BJ (cell line): Measurements from ENCODE around the gene GATA5. TPM values are rescaled to one million over a fixed set of nuclear protein-coding genes. Genes with fewer than 3 reads are reported as not detected.

Experiments used
- CTCF ChIA-PET: fragments of 350-600 bp; formaldehyde crosslinking; extraction: SDS; loops from one replicate; lab custom pipeline; 2021; ENCODE audit warnings: antibody characterized with exemption, inconsistent platforms; lab: Yijun Ruan, JAX
- POLR2A ChIA-PET: fragments of 300-600 bp; sonication (Branson Sonifier 250); formaldehyde crosslinking; extraction: SDS; loops from one replicate; lab custom pipeline; 2021; ENCODE audit warnings: antibody characterized with exemption; lab: Charles Lee
- DNase-seq: peaks from one replicate; pipeline ENCODE4 v3.0.0-alpha.2; 2011; ENCODE audit warnings: low read depth
- H3K27me3 ChIP-seq: 2 replicates; pipeline ENCODE4 v1.6.0; 2011; ENCODE audit warnings: low read length; ENCODE audit not compliant: control insufficient read depth, insufficient read depth
- H3K36me3 ChIP-seq: 2 replicates; pipeline ENCODE4 v1.5.1; 2011; ENCODE audit warnings: low read length; ENCODE audit not compliant: control insufficient read depth, insufficient read depth
- H3K4me3 ChIP-seq: 2 replicates; pipeline ENCODE4 v1.5.1; 2011; ENCODE audit warnings: low read depth, mild to moderate bottlenecking, control low read depth, low read length
- polyA plus RNA-seq: library from polyadenylated mRNA; depleted of rRNA; stranded (reverse); fragments of >200 nt; gene quantifications from 2 replicates; pipeline ENCODE4 v1.2.3, GENCODE V29; 2011
- TF ChIP-seq, protein P1 (sequence below): IDR thresholded peaks from 2 replicates; pipeline ENCODE4 v1.5.1; 2011; ENCODE audit warnings: low read depth, mild to moderate bottlenecking, control low read depth, inconsistent platforms, low read length, moderate library complexity; ENCODE audit not compliant: insufficient read depth

Gene GATA5
- polyA plus RNA-seq, 1 experiment: not detected

DNA sequence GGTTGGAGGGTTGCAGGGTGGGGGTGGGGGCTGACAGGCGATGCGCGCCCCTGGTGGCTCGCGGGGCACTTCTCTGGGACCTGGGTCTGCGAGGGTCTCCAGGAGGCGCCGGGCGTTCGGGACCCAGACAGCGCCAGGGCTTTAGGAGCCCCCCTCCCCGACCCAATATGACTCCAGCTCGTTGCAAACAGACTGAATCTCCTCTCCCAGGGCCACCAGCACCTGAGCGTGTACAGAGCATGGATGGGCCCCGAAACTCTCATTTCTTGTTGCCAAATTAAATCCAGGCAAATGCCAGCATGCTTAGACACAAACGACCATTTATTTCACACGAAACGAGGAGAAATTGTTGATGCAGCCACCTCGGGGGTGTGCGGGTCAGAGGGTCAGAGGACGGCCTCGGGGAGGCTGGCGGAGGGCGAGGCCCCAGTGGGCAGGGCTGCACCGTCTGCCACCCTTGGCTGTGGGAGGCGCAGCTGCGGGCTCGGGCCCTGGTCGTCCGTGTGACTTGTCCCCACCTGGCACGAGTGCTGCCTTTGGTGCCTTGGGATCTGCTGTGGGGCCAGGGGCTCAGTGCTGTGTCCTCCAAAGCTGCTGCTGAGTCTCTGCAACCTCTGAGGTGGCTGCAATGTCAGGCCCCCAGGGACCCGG lies 20.9 kb upstream of the GATA5 start:
- no peaks in the 10 kb centered on the region for H3K27me3 ChIP-seq
- no peak for DNase-seq
- POLR2A ChIA-PET: interaction anchor here (0.5 kb wide), 1 partner anchor 298 kb away, joined by 4 read pairs; no protein-coding TSS in a partner anchor
- CTCF ChIA-PET: interaction anchor here (1.1 to 1.8 kb wide), 4 partner anchors 14 to 126 kb away, joined by 3 to 7 read pairs (median 6); no protein-coding TSS in a partner anchor
- H3K36me3 ChIP-seq: no peaks in the 10 kb centered on the region
- H3K4me3 ChIP-seq: no peak overlapping the region
- TF ChIP-seq, protein P1, sequence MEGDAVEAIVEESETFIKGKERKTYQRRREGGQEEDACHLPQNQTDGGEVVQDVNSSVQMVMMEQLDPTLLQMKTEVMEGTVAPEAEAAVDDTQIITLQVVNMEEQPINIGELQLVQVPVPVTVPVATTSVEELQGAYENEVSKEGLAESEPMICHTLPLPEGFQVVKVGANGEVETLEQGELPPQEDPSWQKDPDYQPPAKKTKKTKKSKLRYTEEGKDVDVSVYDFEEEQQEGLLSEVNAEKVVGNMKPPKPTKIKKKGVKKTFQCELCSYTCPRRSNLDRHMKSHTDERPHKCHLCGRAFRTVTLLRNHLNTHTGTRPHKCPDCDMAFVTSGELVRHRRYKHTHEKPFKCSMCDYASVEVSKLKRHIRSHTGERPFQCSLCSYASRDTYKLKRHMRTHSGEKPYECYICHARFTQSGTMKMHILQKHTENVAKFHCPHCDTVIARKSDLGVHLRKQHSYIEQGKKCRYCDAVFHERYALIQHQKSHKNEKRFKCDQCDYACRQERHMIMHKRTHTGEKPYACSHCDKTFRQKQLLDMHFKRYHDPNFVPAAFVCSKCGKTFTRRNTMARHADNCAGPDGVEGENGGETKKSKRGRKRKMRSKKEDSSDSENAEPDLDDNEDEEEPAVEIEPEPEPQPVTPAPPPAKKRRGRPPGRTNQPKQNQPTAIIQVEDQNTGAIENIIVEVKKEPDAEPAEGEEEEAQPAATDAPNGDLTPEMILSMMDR: peak; percentile 62

DNA sequence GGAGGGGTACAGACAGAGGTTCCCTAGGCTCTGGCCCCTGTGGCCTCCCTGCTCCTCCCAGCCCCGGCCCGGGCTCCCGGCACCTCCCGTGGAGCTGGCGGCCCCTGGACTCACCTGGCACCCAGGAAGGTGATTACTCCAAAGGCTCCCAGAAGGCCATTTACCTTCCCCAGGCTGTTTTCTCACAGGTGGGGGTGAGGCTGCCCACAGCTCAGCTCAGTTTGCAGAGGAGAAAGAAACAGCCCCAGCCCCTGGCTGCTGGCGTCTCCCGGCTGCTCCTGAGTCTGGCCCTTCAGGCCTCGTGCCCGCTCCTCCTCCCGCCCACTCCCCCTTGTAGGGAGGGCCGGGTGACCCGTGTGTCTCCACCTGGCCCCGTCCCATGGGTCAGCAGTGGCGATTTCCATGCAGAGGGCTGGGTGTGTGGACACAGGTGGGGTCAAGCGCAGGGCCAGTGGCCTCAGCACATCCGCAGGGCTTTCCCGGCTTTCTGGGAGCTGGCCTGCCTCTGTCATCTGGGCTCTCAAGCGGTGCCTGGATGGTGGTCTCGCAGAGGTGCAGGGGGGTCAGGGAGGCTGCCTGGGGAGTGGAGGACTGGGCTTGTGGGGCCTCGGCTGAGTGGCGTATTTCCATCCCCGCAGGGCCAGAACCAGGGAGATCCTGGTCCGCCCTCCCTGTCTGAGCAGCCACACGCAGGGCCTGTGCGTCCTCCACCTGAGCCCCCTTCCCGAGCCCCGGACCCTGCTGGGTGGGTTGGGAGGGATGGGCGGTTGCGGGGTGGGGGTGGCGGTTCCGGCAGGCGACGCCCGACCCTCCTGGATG lies 20.2 kb upstream of the GATA5 start:
- Histone ChIP-seq H3K27me3 (no peaks in the 10 kb centered on the region), H3K36me3 (no peaks in the 10 kb centered on the region), H3K4me3 (no peak overlapping the region)
- ChIA-PET POLR2A (interaction anchor here (0.5 kb wide), 1 partner anchor 298 kb away, joined by 4 read pairs; no protein-coding TSS in a partner anchor), CTCF (interaction anchor here (0.6 to 1.8 kb wide), 7 partner anchors 10 to 127 kb away, joined by 3 to 7 read pairs (median 4); no protein-coding TSS in a partner anchor)
- no peak for DNase-seq
- TF ChIP-seq, protein P1: no peak

DNA sequence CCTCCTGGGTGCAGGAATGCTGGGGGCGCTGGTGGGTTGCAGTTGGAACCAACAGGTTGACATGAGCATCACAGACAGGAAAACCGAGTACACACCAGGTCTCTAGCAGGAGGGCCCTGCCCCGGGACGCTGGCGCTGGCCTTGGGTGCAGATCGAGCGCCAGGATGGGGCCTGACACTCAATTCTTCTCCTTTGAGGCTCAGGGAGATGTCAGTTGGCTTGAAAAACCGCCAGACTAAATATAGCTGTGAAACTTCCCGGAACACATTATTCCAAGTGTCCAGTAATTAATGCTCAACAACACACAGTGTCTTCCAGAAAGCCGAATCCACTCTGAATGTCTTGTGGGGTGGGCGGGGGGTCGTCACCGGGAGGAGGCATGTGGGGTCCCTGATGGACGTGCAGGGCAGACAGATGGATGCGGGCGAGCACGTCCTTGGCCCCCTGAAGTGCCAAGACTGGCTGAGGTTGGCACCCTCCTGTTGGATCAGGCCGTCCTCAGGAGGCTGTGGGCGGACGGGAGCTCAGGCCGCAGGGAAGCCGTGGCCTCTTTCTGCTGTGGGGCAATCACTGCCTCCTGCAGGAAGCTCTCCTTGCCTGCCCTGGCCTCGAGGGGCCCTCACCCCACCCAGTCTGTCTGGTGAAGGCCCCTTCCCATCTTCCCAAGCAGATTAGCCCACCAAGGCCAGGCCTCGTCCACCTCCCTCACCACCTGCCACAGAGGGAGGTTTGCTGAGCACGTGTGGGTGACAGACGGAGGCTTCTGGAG lies 19.4 kb upstream of the GATA5 start:
- ChIA-PET CTCF (interaction anchor here (0.6 to 1.8 kb wide), 7 partner anchors 10 to 127 kb away, joined by 3 to 7 read pairs (median 4); no protein-coding TSS in a partner anchor), POLR2A (no interaction called here)
- H3K4me3 ChIP-seq: no peak overlapping the region
- TF ChIP-seq, protein P1: no peak
- DNase-seq: no peak
- no peaks in the 10 kb centered on the region for H3K27me3 ChIP-seq
- no peaks in the 10 kb centered on the region for H3K36me3 ChIP-seq

DNA sequence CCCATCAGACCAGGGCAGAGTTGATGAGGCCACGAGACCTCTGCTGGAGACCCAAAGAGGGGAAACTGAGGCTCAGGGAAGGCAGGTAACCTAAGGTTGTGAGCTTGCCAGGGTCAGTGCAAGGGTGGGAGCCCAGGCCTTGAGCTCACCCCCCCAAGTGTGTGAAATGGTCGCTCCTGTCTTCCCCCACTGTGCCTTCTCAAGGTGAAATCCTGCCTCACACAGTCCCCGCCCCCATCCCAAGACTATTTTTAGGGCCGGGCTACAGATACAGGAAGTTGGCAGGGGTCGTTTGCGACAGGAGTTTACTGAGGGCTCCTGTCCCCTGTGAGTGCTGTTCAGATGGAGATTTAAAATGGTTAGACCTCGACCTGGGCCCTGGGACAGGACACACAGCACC lies 18.7 kb upstream of the GATA5 start:
- H3K4me3 ChIP-seq: no peak overlapping the region
- no peak for DNase-seq
- no peaks in the 10 kb centered on the region for H3K36me3 ChIP-seq
- CTCF ChIA-PET: interaction anchor here (1.2 kb wide), 1 partner anchor 123 kb away, joined by 6 read pairs; no protein-coding TSS in a partner anchor
- H3K27me3 ChIP-seq: no peaks in the 10 kb centered on the region
- TF ChIP-seq, protein P1: no peak
- POLR2A ChIA-PET: no interaction called here
